GM19395 (cell line): Measurements from ENCODE around the gene TREML2.
"Not testable (repeated sequence)": the region's sequence is repeated elsewhere in the genome, so short reads cannot be mapped to it uniquely, and the experiment has no call there.

ENCODE experiments used
- ATAC-seq: cut with Tn5 transposase; IDR thresholded peaks from one replicate; pipeline ENCODE4 v1.9.1; 2021; ENCODE audit warnings: mild to moderate bottlenecking, moderate library complexity; ENCODE audit not compliant: unreplicated experiment

TREML2 gene

DNA sequence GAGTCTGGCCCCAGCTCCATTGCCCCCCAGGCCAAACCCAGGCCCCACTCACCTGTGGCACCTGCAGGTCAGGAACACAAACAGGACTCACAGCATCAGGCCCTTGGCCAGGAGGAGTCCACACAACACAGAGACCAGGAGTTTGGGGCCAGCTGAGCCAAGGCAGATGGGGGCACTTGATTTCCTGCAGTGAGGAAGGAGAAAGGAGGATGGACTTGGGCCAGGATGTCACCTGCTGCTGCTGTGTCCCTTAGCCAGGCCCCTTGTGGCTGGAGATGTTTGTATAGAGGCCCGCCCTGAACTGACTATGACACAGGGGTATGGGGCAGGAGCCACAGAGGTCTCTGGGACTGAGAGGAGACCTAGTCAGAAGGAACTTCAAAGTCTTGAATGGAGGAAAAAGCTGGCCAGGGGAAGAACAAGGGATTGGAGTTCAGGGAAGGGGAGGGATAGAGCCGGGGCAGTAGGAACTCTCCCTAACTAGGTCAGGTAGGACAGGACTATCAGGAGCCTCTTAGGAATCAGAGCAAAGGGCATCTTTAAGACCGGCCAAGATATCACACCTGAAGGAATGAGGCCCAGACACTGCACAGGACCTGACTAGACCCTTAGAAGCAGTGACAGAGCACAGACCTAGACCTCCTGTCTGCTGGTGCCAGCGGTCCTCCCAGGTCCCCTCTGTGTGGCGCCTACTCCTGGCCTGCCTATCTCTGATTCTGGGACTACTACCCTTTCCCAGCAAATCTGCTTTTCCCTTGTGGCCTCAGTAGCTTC is 8.8 kb upstream of the TREML2 start:
- no peak for ATAC-seq

DNA sequence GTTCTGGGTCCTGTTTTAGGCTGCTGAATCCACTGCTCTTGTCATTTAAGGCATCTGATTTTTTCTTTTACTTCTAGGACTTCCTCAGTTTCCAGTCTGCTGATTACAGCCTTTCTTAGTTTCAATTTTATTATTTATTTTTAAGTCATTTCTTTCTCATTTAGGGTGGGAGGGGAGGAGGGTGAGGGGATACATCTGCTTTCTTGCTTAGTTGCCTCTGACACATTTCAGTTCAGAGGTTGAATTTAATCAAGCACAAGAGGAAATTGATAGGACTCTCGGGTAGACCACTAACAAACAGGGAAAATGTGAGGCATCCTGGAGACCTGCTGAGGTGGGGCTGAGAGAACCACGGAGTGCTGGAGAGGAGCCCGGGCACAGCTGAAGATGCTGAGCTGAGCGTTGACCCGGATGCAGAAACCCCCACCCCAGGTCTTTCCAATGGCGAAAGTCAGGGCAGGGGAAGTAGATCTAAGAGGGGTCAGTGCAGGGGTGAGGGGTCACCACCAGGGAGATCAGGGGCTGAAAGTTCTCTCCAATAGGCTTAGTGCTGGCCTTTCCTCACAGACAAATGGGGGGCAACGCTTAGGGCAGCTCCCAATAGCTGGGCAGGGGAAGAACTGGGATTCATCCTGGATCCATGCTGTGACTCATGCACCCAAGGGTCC is 7.6 kb upstream of the TREML2 start:
- ATAC-seq = no peak

DNA sequence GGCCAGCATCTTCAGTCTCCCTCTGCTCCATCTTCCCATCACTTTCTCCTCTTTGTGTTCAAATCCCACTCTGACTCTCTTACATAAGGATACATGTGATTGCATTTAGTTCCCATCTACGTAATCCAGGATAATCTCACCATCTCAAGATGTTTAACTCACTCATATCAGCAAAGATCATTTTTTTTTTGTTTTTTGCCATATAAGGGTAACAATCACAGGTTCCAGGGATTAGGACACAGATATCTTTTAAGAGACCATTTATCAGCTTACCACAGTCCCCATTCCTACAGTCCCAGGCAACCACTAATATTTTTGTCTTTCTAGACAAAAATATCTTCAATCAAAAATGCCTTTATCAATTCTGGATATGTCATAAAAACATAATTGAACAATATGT is 3.2 kb upstream of the TREML2 start:
- ATAC-seq = no peak

DNA sequence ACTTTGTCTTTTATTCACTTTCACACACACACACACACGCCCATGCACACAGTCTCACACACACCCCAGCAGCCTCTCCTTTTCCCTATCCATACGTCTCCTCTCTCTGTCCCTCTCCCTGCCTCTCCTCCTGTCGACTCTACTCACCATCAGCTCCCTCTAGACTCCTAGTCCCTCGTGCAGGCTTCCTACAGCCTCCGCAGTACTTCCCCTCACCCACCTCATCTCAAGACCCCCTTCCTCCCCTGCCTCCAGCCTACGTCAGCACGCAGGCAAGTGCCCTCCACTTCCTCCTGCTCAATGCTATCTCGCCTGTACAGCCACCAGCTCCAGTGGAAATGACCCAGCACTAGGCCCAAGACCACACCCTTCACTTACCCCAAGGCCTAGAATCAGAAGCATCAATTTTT is 820 bp upstream of the TREML2 start:
- ATAC-seq = no peak

DNA sequence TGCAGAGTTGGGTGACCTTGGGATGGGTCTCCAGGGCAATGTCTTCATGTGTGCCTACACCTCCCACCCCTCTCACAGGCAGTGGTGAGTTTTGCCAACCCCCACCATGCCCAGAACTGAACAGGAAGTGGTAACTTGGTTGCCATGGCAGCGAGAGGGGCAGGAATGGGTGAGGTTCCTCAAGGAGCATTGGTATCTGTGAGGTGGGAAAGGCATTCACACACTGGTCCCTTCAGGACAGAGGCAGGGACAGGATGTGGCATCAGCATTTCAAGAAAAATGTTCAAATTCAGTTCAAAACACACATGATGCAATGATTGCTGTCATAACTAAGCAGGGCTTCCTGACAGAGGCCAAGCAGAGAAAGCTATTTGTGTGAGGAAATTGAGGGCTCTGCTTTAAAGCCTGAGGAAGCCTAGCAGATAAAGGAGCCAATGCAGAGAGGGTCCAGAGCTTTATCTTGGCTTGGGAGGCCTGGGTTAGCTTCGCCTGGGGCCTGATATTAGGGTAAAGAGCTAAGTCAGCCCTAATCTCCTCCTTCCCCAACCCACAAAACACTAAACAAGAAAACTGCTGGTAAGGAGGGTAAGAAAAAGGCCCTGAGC is 551 bp downstream of the TREML2 start:
- ATAC-seq = peak; percentile 31

DNA sequence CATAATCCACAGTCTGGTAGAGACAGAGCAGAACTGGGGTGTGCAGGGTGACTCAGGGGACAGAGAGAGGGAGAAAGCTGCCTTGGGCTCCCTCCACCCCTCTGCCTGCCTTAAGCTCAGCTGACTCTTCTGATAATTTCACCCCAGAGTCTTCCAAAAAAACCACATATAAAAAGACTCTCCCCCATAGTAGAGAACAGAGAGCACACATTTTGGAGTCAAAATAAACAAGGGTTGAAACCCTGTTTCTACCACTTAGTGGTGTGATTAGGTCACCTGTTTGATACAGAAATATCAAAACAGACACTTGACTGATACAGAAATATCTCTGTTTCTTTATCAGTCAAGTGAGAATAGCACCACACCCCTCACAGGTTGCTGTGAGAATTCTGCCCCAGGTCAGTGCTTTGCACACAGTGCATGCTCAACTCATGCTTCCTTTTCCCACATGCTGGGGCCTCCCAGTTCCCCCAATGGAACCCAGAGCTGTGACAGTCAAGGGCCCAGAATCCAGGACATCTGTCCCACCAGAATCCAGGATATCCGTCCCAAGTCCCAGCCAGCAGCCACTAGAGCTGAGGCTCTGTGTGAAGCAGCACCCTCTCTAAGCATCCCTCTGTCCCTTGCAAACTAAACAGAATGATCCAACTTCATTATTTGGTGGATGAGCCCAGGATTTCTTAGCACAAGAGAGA is 1.2 kb downstream of the TREML2 start:
- ATAC-seq = peak; percentile 58

DNA sequence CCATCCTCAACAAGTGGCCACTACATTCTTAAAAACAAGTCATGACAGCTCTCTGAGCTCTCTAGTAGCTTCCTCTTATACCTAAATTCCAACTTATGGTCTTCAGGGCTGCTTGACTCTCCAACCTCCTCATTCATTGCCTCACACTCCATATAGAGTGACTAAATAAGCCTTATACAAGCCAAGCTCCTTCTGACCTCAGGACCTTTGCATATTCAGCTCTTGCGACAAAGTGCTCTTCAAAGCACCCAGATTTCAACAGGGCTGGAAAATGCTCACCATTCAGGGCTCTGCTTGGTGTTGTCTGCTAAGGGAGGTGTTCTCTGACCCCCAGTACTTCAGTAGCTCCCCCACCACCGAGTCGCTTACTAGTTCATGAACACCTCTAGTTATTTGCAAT is 3.7 kb downstream of the TREML2 start:
- ATAC-seq = no peak

DNA sequence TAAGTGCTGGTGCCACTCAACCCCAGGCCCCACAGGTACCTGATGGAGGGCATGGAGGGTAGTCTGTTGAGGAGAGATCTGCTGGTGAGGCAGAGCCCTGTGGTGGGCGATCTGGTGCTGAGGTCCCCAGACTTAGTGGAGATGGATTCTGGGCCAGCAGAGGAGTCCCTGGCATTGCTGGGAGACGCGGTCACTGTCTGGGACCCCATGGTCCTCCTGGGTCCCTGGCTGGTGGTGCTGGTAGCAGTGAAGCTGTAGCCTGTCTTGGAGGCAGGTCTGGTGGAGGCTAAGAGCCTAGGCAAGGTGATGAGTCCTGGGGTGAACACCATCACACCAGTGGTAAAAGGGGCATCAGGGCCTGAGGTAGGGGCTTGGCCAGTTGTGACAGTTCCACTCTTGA is 6.6 kb downstream of the TREML2 start:
- ATAC-seq = no peak

DNA sequence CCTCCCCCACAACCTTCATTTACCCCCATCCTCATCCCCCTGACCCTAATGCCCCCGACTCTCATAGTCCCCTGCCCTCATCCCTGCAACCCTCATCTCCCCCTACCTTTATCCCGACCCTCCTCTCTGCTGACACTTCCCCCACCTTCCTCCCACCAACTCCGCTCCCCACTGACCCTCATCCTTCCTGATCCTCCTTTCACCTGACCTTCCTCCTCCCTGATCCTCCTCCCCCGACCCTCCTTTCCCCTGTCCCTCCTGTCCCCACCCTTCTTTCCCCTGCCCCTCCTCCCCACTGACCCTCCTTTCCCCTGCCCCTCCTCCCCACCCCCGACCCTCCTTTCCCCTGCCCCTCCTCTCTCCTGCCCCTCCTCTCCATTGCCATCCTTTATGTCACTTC is 7.1 kb downstream of the TREML2 start:
- no peak for ATAC-seq

DNA sequence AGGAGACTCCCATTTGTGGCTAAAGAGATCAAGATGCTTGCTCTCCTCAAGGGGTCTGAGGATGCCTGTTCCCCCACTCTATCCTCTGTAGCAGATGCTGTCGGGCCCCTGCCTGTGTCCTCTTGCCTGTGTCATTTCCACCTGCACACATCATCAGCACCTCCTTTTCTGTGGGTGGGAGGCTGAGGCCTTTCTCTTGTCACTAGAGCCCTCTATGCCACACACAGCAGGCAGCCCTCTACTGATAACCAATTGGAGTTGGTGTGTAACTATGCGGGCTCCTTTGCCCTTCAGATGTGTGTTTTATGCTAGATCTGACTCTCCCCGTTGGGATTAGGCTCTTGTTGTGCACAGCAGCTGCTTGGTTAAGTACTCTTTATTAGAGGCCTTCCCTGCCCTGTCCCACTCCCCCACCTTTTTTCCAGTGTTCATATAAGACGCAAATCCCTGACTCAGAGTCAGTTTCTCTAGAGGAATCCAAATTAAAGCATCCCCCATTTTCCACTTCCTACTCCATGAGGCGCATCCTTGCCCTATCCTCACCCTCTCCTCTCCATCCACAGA is 7.7 kb downstream of the TREML2 start:
- no peak for ATAC-seq

DNA sequence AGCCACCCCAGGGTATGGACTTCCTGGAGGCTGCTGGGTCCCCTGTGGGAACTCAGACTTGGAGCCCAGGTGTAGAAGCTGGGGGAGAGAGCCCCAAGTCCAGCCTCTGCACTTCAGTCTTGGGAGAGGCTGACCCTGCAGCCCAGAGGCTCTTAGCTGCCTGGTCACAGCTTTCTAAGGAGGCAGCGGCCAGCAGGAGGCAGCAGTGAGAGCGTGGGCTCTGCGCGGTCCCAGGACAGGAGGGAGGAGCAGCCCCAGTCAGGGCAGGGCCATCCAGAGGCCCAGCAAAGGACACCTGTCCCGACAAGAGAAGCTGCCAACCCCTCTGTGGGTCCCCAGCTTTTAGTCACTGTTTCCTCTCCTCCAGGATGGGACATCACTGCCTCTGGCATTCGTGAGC is 9.4 kb downstream of the TREML2 start:
- no peak for ATAC-seq

DNA sequence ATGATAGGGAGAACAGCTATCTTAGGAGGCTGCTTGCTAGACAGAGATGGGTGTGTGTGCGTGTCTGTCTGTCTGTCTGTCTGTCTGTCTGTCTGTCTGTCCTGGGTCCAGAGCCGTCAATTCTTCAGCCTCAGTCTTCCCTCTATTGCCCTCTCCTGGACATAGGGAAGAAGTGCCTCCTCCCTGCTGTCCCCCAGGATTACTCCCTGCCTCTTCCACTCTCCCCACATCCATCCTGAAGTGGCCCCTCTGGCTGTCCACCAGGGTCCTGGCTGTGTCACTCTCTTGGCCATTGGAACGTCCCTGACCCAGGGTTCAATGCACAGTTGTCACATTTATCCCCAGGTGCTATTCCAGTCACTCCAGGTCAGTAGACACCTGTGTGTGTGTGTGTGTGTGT is 10.2 kb downstream of the TREML2 start:
- ATAC-seq = no peak

DNA sequence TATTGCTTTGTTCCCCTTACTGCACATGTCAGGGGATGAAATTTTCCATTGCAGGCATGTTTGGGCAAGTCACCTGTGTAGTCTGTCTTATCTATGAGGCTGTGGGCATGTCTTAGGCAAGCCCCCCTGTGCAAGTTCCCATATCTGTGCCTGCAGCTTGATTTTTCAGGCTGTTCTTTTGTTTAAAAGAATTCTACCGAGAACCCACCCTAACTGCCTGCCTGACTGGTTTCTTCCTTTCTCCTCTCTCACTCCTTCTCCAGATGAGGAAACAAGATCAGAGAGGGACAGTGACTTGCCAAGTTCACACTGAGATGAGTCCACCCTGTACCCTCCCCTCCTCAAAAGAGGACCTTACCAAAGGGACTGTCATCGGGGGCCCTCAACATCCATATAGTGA is 11.0 kb downstream of the TREML2 start:
- ATAC-seq = no peak

DNA sequence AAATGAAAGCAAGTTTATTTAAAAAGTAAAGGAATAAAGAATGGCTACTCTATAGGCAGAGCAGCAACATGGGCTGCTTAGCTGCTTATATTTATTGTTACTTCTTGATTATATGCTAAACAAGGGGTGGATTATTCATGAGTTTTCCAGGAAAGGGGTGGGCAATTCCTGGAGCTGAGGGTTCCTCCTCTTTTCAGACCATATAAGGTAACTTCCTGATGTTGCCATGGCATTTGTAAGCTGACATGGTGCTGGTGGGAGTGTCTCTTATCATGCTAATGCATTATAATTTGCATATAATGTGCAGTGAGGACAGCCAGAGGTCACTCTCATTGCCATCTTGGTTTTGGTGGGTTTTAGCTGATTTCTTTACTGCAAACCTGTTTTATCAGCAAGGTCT is 11.9 kb downstream of the TREML2 start:
- ATAC-seq = not testable (repeated sequence)

DNA sequence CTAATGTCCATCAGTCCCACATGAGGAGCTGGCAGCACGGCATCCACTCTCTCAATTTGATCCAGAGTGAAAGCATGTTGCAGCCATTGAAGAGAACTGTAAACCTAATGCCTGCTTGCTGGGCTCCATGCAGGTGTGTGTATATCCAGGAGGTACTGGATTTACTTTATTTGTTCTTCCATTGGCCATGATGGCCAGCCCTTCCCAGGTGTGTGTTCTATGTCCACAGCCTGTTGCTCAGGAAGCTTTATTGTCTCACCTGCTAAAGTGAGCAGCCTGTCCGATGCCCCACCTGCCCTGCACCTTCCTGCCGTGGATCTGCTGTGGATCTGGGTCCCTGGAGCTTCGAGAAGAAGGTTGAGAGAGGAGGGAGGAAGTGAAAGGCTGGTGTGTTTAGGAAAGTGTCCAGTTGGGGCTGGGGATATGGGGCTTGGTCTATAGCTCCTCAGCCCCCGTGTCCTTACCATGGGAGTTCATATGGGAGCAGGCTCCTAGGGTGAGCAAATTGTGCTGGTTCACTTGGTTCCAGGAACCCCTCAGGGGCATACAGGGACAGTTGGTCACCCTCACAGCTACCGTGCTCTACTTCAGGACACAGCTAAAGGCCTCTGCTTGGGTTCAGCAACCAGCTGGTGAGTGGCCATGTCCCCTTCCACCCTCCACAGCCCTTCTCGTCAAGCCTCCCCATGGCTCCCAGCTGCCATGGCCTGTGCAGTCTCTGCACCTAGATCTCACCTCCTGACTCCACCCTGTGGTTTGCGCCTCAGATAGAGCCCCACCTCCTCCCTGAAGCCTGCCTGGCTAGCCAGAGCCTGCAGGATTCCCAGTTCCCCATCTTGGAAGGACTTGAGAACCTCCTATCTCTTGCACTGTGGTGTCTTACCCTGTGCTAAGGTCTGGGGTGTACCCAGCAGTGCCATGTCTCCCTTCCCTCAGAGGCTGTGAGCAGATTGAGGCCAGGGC is 12.7 kb downstream of the TREML2 start:
- no peak for ATAC-seq

DNA sequence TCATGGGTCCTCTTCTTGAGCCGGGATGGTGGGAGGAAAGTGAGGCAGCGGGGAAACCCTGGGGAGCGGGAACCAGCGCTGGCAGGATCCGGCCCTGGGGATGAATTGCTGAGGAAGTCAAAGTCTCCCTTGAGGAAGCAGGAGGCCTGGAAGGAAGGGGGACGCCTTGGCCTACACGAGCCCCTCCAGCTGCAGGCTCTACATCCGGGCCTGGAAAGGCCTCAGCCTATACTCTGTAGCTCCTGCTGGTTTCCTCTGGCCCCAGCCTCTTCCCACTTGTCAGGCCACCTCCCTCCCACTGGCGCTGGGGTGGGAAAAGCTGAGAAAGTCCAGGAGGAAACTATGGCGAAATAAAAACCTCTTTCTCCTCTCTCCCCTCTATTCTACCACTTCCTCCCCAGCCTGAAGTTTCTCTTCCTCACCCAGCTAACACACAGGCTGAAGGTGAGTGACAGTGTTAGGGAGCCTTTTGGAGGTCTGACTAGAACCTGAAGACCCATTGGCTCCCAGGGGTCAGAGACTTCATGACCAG is 14.9 kb downstream of the TREML2 start:
- ATAC-seq = no peak

DNA sequence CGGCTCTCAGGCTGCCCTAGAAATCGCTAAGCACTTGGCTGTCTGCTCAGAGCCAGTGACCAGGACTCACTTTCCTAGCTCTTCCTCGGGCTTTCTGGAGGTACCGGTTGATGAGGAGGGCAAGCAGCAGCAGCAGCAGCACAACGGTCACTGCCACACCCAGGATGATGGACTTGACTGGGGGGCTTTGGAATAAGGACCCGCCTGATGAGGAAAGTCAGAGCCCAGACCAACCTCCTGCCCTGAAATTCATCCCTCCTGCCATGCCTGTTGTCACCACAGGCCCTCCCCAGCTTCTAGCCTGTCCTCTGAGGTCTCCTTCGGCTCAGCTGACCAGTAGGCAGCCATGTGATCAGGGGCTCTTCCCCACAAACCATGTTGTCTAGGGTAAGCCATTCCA is 16.2 kb downstream of the TREML2 start:
- ATAC-seq = no peak

DNA sequence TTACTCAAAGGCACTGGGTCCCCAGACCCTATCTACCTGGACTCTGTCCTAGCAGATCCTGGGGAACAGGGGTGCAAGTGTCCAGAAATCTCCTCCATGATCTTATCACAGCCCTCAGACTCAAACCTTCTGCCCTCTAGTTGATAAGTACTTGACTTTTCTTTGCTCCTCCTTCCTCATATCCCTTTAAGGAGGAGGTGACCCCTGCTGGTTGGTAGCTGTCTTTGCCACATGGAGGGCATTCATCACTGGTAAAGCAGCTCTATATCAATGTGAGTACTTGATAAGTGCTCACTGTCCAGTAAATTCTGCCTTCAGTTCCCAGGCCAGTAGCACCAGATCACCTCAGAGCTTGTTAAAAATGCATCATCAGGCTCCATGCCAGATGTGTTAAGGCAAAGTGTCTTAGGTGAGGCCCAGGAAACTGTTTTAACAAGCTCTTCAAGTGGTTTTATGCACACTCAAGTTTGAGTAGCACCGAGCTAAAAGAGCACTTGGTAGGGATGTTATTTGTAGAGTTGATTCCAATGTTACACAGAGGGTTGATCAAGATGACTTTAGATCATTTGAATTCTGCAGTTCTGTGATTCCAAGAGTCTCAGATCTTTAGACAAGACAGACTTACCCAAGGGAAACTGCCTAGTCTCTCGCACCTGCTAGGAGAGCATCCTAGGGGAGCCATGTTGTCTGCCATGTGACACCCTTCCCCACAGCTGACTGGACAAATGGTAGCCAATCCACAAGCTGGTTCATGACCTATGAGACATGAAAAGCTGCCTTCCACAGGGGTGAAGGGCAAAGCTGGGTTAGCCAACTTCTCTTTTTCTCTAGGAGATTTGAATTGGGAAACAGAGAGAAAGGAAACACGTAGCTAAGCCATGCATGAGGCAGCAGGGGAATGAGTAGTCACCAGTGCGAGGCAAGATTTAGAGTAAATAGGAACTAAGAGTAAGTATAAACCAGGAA is 18.6 kb downstream of the TREML2 start:
- no peak for ATAC-seq

DNA sequence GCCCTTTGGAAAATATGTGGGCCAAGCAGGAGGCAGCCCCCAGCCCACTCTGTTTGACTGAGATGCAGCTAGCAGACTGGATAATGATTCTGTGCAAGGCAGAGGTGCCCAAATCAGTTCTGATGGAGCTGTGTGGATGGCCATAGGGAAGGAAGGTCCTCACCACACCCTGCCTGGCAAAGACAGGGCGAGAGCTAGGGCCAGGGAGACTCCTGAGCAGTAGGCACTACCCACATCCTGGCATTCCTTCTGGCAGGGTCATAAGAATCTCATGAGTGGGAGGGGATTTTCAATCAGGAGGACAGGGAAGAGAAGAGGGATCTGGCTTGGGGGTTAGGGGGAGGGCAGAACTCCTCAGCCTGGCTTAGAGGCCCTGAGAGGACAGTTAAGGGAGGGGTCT is 19.4 kb downstream of the TREML2 start:
- no peak for ATAC-seq
